IPS DF 4.7 (cell line): ENCODE results near the gene GNA15.

ENCODE experiments used
- DNase-seq: peaks from one replicate; pipeline ENCODE4 v3.0.0-alpha.2; 2013; ENCODE audit warnings: low spot score; ENCODE audit errors: extremely low read depth

The GNA15 gene

DNA sequence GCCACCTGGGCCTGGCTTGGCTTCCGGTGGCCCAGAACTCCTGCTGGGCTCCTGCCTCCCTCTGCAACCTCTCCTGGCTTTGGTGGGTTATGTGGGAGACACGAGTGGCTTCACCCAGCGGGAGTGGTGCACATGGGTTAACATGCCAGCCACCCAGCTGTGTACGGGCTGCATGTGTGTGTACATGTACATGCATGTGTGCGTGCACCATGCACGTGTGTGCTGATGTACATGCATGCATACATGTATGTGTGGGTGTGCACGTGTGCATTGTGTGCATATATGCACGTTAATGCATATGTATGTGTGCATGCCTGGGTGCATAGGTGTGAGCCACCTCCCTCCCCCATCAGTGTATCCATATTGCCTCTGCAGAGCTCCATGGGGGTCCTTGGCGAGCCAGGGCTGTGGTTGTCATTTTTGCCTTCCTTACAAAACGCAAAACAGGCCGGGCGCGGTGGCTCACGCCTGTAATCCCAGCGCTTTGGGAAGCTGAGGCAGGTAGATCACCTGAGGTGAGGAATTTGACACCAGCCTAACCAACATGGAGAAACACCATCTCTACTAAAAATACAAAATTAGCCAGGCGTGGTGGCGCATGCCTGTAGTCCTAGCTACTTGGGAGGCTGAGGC is 29.2 kb upstream of the GNA15 start:
- DNase-seq, result no peak

- no peak for DNase-seq
Measured at GRCh38 chr19:3107658-3108057, 28.2 kb upstream of the GNA15 start.

GRCh38 chr19:3108775-3109174 is 27.1 kb upstream of the GNA15 start:
- peak; percentile 75 for DNase-seq

GRCh38 chr19:3109491-3109890 is 26.3 kb upstream of the GNA15 start:
- DNase-seq, result no peak

GRCh38 chr19:3110126-3110825 is 25.6 kb upstream of the GNA15 start:
- DNase-seq, result no peak

DNA sequence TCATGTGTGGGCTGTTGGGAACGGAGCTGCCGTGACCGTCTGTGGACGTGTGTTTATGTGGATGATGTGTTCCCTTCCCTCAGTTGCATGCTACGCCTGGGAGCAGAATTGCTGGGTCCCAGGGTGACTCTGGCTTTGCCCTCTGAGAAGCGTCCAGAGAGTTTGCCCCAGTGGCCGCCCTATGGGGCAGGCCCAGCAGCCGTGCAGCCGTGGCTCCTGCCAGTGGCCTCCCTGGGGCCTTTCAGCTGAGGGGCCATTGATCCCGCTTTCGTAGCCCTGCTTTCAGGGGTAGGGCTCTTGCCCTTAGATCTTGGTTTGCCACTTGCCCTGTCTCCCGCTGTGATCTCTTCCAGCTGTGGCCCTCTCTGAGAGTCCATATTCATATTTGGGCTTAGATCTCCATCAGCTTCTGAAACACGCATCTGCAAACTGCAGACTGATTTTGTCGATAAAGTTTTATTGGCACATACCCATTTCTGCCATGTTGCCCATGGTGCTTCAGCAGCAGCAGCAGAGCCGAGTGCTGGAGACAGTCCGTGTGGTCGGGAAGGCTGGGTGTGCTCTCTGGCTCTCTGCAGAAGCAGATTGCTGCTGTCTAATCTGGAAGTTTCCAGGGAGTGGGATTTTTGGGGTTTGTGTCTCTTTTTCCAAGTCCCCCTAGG is 24.1 kb upstream of the GNA15 start:
- no peak for DNase-seq

GRCh38 chr19:3112375-3113099 is 23.3 kb upstream of the GNA15 start:
- DNase-seq, result no peak

- DNase-seq, result no peak
Measured at GRCh38 chr19:3113100-3114017, 22.5 kb upstream of the GNA15 start.

DNA sequence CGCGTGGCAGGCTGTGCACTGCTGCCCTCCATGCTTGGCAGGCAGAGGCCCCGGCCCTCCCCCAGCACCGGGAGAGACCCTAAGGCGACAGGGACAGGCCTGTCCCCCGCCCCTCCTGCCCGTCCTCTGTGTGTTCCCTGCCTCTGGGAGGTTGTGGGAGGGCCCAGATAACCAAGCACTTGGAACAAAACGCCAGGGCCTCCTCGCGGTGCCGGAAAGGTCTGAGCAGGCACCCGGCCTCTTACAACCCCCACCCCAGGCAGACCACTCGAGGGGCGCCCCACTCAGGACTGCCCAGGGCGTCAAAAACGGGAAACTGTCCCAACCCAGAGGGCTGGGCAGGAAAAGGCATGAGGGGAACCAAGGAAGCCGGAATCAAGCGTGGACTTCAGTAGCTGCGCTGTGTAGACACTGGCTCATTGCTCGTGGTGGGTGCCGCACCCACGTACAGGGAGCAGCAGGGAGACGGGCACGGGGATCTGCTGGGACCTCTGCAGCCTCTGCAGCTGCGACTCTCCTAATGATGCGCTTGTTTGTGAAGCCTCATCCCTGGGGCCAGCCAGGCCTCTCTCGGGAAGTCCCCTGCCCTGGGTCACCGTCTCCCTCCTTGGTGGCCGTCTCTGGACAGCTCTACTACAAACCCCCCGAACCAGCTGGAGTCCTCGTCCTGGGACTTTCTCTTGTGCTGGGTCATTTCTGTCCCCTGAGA is 21.7 kb upstream of the GNA15 start:
- DNase-seq, result no peak

DNA sequence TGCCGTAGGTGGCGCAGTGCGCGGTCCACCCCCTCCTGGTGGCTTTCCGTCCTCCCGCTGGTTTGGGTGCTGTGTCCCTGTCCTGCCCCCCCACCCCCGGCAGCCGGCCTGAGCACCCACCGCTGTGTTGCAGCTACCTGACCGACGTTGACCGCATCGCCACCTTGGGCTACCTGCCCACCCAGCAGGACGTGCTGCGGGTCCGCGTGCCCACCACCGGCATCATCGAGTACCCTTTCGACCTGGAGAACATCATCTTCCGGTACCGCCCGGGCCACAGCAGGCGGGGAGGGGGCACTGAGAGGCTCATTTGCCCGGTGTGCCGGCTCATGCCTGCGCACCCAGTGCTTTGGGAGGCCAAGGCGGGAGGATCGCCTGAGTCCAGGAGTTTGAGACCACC is 21.0 kb upstream of the GNA15 start:
- DNase-seq, result no peak

DNA sequence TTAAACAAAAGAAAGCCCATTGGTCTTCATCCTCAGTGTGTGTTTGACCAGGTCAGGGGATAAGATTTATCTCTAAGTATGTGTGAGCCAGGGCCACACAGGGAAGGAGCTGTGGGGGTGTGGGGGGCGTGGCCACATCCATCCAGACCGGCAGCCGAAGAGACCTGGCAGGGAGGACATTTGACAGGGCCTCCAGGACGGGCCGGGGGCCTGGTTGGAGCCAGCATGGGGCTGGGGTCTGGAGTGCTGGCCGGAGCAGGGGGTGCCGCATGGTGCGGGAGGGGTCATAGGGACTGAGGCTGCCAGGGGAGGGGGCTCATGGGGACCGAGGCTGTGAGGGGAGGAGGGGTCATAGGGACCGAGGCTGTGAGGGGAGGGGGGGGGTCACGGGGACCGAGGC is 20.4 kb upstream of the GNA15 start:
- DNase-seq, result no peak

DNA sequence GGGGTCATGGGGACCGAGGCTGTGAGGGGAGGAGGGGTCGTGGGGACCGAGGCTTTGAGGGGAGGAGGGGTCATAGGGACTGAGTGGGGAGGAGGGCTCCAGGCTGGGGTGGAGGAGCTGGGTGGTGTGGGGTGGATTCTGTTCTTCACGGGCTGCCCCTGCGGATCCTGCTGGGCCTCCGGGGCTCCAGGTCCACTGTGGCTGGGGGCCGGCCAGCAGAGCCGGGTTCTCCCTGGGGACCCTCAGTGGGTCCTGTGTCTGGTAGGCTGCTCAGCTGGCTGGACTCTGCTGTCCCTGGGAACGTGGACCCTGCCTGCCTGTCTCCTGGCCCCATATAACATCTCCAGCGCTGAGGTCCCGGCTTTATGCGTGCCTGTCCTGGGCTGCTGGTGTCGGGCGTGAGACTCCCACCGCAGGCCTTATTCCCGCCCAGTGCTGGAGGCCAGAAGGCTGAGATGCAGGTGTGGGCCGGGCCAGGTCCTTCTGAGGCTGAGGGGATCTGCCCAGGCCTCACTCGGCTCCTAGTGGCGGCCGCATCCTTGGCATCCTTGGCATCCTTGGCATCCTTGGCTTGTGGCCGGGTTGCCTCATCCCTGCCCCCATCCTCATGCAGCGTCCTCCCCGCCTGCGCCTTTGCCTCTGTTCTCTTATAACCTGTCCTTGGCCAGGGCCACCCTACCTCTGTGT is 19.8 kb upstream of the GNA15 start:
- no peak for DNase-seq

GRCh38 chr19:3116621-3117020 is 19.2 kb upstream of the GNA15 start:
- DNase-seq, result no peak

GRCh38 chr19:3117716-3118115 is 18.1 kb upstream of the GNA15 start:
- no peak for DNase-seq

DNA sequence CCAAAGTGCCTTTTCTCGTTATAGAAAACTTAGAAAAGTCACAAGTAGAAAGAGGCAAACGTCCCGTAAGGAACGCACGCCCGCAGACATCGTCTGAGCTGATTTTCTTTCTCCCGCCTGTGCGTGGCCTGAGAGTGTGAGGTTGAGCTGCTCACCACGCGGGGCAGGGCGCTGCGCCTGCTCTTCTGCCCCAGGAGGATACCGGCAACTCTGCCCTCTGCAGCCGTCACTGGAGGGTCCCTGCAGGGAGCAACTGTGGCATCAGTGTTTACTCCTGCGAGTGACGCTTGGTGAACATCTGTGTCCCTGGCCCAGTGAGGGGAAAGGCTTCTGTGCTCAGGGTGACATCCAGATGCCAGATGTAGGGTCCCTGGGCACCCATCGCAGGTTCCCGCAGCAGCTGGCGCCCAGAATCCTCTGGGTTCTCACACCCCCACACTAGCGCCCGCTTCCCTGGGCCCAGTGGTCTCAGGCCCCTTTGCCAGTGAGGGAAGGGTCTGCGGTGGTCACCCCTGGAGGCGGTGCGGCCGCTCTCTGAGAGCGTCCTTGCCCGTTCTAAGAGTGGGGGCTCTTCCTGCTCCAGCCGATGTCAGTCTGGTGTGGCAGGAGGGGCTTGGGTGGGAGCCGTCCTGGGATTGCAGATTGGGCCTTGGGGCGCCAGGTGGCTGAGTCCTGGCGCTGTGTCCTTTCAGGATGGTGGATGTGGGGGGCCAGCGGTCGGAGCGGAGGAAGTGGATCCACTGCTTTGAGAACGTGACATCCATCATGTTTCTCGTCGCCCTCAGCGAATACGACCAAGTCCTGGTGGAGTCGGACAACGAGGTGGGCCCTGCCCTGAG is 17.4 kb upstream of the GNA15 start:
- no peak for DNase-seq

DNA sequence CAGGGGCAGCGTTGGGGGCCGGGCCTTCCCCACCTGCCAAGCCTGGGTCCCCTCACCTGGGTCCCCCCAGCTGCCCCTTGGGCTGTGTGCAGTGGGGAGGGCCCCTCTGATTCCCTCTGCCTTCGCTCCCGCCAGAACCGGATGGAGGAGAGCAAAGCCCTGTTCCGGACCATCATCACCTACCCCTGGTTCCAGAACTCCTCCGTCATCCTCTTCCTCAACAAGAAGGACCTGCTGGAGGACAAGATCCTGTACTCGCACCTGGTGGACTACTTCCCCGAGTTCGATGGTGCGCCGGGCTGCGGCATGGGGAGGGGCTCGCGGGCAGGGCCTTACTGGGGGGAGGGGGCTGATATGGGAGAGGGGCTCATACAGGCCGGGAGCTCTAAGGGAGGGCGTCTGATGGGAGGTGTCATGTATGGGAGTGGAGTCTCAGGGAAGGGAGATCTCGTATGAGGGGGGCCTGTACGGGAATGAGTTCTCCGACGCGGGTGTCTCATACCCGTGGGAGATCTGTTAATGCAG is 16.7 kb upstream of the GNA15 start:
- no peak for DNase-seq

GRCh38 chr19:3119693-3120380 is 16.0 kb upstream of the GNA15 start:
- DNase-seq, result no peak

- no peak for DNase-seq
Measured at GRCh38 chr19:3120611-3121276, 15.1 kb upstream of the GNA15 start.
